Calu3 (cell line): ENCODE measurements around the gene ATG4C. TPM values are rescaled to one million over a fixed set of nuclear protein-coding genes. Genes with fewer than 3 reads are reported as not detected.
"Not testable (repeated sequence)": the region's sequence is repeated elsewhere in the genome, so short reads cannot be mapped to it uniquely, and the experiment has no call there.

ENCODE experiments used
- BruUV-seq: library from RNA; stranded (reverse); fragments of 400-500 nt; replicated peaks from 2 replicates; lab custom pipeline; 2021; lab: Mats Ljungman, UMichigan
- CTCF ChIA-PET: fragments of 300-600 bp; sonication (Branson Sonifier 250); formaldehyde crosslinking; loops from one replicate; lab custom pipeline; 2022; ENCODE audit warnings: antibody characterized with exemption; lab: Charles Lee
- DNase-seq: peaks from one replicate; pipeline ENCODE4 v3.0.0; 2022
- H3K27ac Mint-ChIP-seq: one replicate; pipeline ENCODE4 v1.8.0; 2022; ENCODE audit warnings: mixed read lengths; ENCODE audit not compliant: unreplicated experiment
- H3K27me3 Mint-ChIP-seq: one replicate; pipeline ENCODE4 v1.8.0; 2022; ENCODE audit warnings: mixed read lengths; ENCODE audit not compliant: unreplicated experiment
- H3K36me3 Mint-ChIP-seq: one replicate; pipeline ENCODE4 v1.8.0; 2022; ENCODE audit warnings: mild to moderate bottlenecking, moderate library complexity, mixed read lengths; ENCODE audit not compliant: insufficient read depth, unreplicated experiment
- H3K4me1 Mint-ChIP-seq: one replicate; pipeline ENCODE4 v1.8.0; 2022; ENCODE audit warnings: mild to moderate bottlenecking, low read depth, mixed read lengths; ENCODE audit not compliant: unreplicated experiment
- H3K4me3 Mint-ChIP-seq: one replicate; pipeline ENCODE4 v1.8.0; 2022; ENCODE audit warnings: mild to moderate bottlenecking, low read depth, moderate library complexity, mixed read lengths; ENCODE audit not compliant: unreplicated experiment
- H3K9me3 Mint-ChIP-seq: one replicate; pipeline ENCODE4 v1.8.0; 2022; ENCODE audit warnings: low read depth, mixed read lengths; ENCODE audit not compliant: unreplicated experiment
- CTCF ChIP-seq: fragments of 200-600 bp; IDR thresholded peaks from one replicate; pipeline ENCODE4 v1.8.0; 2022; ENCODE audit warnings: antibody characterized with exemption; ENCODE audit not compliant: unreplicated experiment
- intact Hi-C: fragments of 100-400 bp; cut with micrococcal nuclease; formaldehyde crosslinking; loops from one replicate; pipeline ENCODE4 v1.10.0; 2022; ENCODE audit not compliant: unreplicated experiment
- total RNA-seq: library from RNA; stranded (reverse); gene quantifications from 2 replicates; pipeline ENCODE4 v1.2.3, GENCODE V29; 2022

ATG4C gene
- total RNA-seq, 1 experiment from 2014 or later: 12.4 TPM

GRCh38 chr1:62746086-62746808 is 37.7 kb upstream of the ATG4C start:
- BruUV-seq: no TSS peak
- H3K4me1 Mint-ChIP-seq: no peaks in the 10 kb centered on the region
- peak overlapping the region; percentile 17 for H3K4me3 Mint-ChIP-seq
- CTCF ChIA-PET: interaction anchor here (1.3 to 3.1 kb wide), 2 partner anchors 206 to 238 kb away, joined by 3 to 23 read pairs; no protein-coding TSS in a partner anchor
- H3K9me3 Mint-ChIP-seq: no peaks in the 10 kb centered on the region
- intact Hi-C loops: loop anchor here (1.0 to 2.0 kb wide), 3 partner anchors 55 to 571 kb away; no protein-coding TSS in a partner anchor
- H3K27me3 Mint-ChIP-seq: no peaks in the 10 kb centered on the region
- no peak for DNase-seq
- no peaks in the 10 kb centered on the region for H3K36me3 Mint-ChIP-seq
- TF ChIP-seq CTCF: peak; percentile 46
- H3K27ac Mint-ChIP-seq: no peak overlapping the region

- CTCF ChIA-PET: interaction anchor here (1.3 to 3.1 kb wide), 2 partner anchors 206 to 239 kb away, joined by 3 to 23 read pairs; no protein-coding TSS in a partner anchor
- H3K4me3 Mint-ChIP-seq: no peak overlapping the region
- H3K4me1 Mint-ChIP-seq: no peaks in the 10 kb centered on the region
- no peak for DNase-seq
- no peaks in the 10 kb centered on the region for H3K36me3 Mint-ChIP-seq
- no TSS peak for BruUV-seq
- no peak for TF ChIP-seq CTCF
- intact Hi-C loops: loop anchor here (1.0 to 2.0 kb wide), 3 partner anchors 56 to 572 kb away; no protein-coding TSS in a partner anchor
- no peaks in the 10 kb centered on the region for H3K27me3 Mint-ChIP-seq
- no peaks in the 10 kb centered on the region for H3K9me3 Mint-ChIP-seq
- H3K27ac Mint-ChIP-seq: no peak overlapping the region
These were observed 37.2 kb upstream of the ATG4C start for GRCh38 chr1:62746809-62747138.

GRCh38 chr1:62753031-62753965 is 30.6 kb upstream of the ATG4C start:
- H3K4me1 Mint-ChIP-seq: no peaks in the 10 kb centered on the region
- CTCF ChIA-PET: no interaction called here

GRCh38 chr1:62754938-62755337 is 29.0 kb upstream of the ATG4C start:
- H3K36me3 Mint-ChIP-seq, DNase-seq, H3K27me3 Mint-ChIP-seq, intact Hi-C loops, H3K4me1 Mint-ChIP-seq, BruUV-seq, CTCF ChIA-PET, H3K4me3 Mint-ChIP-seq, H3K9me3 Mint-ChIP-seq, H3K27ac Mint-ChIP-seq: not testable (repeated sequence)

More at GRCh38 chr1:62753031-62753965, 30.6 kb upstream of the ATG4C start:
- DNase-seq: no peak
- Mint-ChIP-seq H3K27ac (no peak overlapping the region), H3K9me3 (no peaks in the 10 kb centered on the region), H3K27me3 (no peaks in the 10 kb centered on the region), H3K4me3 (no peak overlapping the region), H3K36me3 (no peaks in the 10 kb centered on the region)
- no peak for TF ChIP-seq CTCF
- intact Hi-C loops: no loop called here
- BruUV-seq: no TSS peak

- H3K36me3 Mint-ChIP-seq, H3K27me3 Mint-ChIP-seq, H3K9me3 Mint-ChIP-seq, H3K27ac Mint-ChIP-seq, intact Hi-C loops, H3K4me3 Mint-ChIP-seq, DNase-seq, CTCF ChIA-PET, BruUV-seq: not testable (repeated sequence)
- peaks cover 21% of the 10 kb centered on the region for H3K4me1 Mint-ChIP-seq
These were observed 27.6 kb upstream of the ATG4C start for GRCh38 chr1:62756255-62756884.

GRCh38 chr1:62759232-62759875 is 24.6 kb upstream of the ATG4C start:
- CTCF ChIA-PET, DNase-seq, intact Hi-C loops, H3K36me3 Mint-ChIP-seq, H3K4me3 Mint-ChIP-seq, H3K9me3 Mint-ChIP-seq, H3K27me3 Mint-ChIP-seq, BruUV-seq, H3K27ac Mint-ChIP-seq: not testable (repeated sequence)
- peaks cover 21% of the 10 kb centered on the region for H3K4me1 Mint-ChIP-seq
